ENCODE measurements around the gene CR1.
"Not testable (repeated sequence)": the region's sequence is repeated elsewhere in the genome, so short reads cannot be mapped to it uniquely, and the experiment has no call there.

CR1 gene

GRCh38 chr1:207635569-207636186, 139.7 kb downstream of the CR1 start:
- not testable (repeated sequence) for H4K20me1 ChIP-seq (ENCODE audit: insufficient read depth, low read length); H3K27ac ChIP-seq (ENCODE audit: low read length); H3K4me3 ChIP-seq (ENCODE audit: low read length); H3K9me3 ChIP-seq (ENCODE audit: insufficient read depth, low read length); H2AFZ ChIP-seq (ENCODE audit: low read depth, low read length); H3K27me3 ChIP-seq (ENCODE audit: low read depth, low read length); H3K4me1 ChIP-seq (ENCODE audit: low read length); H3K79me2 ChIP-seq (ENCODE audit: low read length); H3K36me3 ChIP-seq (replicated peaks; ENCODE audit: low read depth, low read length); H3K9ac ChIP-seq (ENCODE audit: low read length)
- peak overlapping the region; percentile 43 for H3K4me2 ChIP-seq (ENCODE audit: low read length)

DNA sequence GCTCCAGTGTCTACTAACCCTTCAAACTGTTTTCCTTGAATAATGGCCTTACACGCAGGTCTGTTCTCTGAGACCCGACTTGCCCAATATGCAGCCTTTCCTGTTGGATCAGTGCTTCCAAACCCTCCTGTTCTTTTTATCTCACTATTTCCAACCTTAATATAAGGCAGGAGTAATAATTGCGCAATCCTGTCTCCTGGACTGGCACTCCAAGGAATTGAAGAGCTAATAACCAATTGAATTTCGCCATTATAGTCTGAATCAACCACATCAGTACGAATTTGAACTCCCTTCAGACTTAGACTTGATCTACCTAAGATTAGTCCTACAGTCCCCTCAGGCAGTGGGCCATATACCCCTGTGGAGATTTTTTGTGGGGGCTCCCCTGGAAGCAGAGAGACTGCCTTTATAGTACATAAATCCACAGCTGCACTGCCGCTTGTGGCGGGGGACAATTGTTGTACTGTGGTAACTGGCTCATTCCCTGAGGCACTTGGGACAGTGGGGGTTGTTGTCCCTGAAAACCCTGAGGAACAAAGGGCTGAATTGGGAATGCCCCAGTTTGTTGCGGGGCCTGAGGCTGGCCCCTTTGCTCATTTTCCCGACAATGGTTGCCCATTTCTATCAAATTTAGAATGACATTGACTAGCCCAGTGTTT, 142.7 kb downstream of the CR1 start:
- not testable (repeated sequence) for H3K4me3 ChIP-seq (ENCODE audit: low read length); H3K27ac ChIP-seq (ENCODE audit: low read length); H2AFZ ChIP-seq (ENCODE audit: low read depth, low read length); H3K79me2 ChIP-seq (ENCODE audit: low read length); H4K20me1 ChIP-seq (ENCODE audit: insufficient read depth, low read length); H3K9ac ChIP-seq (ENCODE audit: low read length); H3K9me3 ChIP-seq (ENCODE audit: insufficient read depth, low read length); H3K4me2 ChIP-seq (ENCODE audit: low read length); H3K4me1 ChIP-seq (ENCODE audit: low read length); H3K36me3 ChIP-seq (replicated peaks; ENCODE audit: low read depth, low read length)
- H3K27me3 ChIP-seq (ENCODE audit: low read depth, low read length): peaks cover 16% of the 10 kb centered on the region

- H3K4me3 ChIP-seq (ENCODE audit: low read length); H3K9me3 ChIP-seq (ENCODE audit: insufficient read depth, low read length); H3K4me1 ChIP-seq (ENCODE audit: low read length); H3K36me3 ChIP-seq (replicated peaks; ENCODE audit: low read depth, low read length); H3K79me2 ChIP-seq (ENCODE audit: low read length); H2AFZ ChIP-seq (ENCODE audit: low read depth, low read length); H3K9ac ChIP-seq (ENCODE audit: low read length); H3K4me2 ChIP-seq (ENCODE audit: low read length); H4K20me1 ChIP-seq (ENCODE audit: insufficient read depth, low read length); H3K27ac ChIP-seq (ENCODE audit: low read length): not testable (repeated sequence)
- peaks cover 20% of the 10 kb centered on the region for H3K27me3 ChIP-seq (ENCODE audit: low read depth, low read length)
Observed at GRCh38 chr1:207639362-207639761, 143.4 kb downstream of the CR1 start.

GRCh38 chr1:207644166-207644851, 148.4 kb downstream of the CR1 start:
- H3K9me3 ChIP-seq (ENCODE audit: insufficient read depth, low read length): no peaks in the 10 kb centered on the region
- no peak overlapping the region for H3K9ac ChIP-seq (ENCODE audit: low read length)
- no peaks in the 10 kb centered on the region for H4K20me1 ChIP-seq (ENCODE audit: insufficient read depth, low read length)
- no peak overlapping the region for H3K27ac ChIP-seq (ENCODE audit: low read length)
- H3K4me3 ChIP-seq (ENCODE audit: low read length): peak overlapping the region; percentile 81
- H3K79me2 ChIP-seq (ENCODE audit: low read length): no peaks in the 10 kb centered on the region
- H3K4me1 ChIP-seq (ENCODE audit: low read length): peaks cover 33% of the 10 kb centered on the region
- peak overlapping the region; percentile 95 for H3K4me2 ChIP-seq (ENCODE audit: low read length)
- no peaks in the 10 kb centered on the region for H3K36me3 ChIP-seq (replicated peaks; ENCODE audit: low read depth, low read length)
- TF ChIP-seq, protein P1, sequence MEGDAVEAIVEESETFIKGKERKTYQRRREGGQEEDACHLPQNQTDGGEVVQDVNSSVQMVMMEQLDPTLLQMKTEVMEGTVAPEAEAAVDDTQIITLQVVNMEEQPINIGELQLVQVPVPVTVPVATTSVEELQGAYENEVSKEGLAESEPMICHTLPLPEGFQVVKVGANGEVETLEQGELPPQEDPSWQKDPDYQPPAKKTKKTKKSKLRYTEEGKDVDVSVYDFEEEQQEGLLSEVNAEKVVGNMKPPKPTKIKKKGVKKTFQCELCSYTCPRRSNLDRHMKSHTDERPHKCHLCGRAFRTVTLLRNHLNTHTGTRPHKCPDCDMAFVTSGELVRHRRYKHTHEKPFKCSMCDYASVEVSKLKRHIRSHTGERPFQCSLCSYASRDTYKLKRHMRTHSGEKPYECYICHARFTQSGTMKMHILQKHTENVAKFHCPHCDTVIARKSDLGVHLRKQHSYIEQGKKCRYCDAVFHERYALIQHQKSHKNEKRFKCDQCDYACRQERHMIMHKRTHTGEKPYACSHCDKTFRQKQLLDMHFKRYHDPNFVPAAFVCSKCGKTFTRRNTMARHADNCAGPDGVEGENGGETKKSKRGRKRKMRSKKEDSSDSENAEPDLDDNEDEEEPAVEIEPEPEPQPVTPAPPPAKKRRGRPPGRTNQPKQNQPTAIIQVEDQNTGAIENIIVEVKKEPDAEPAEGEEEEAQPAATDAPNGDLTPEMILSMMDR (IDR thresholded peaks at IDR 0.05; ENCODE audit: low read depth, low read length): no peak
- no peak for TF ChIP-seq EZH2phosphoT487 (IDR thresholded peaks at IDR 0.05; ENCODE audit: low read depth)
- H3K27me3 ChIP-seq (ENCODE audit: low read depth, low read length): peaks cover 37% of the 10 kb centered on the region
- H2AFZ ChIP-seq (ENCODE audit: low read depth, low read length): peak overlapping the region; percentile 87

GRCh38 chr1:207644852-207645634, 149.1 kb downstream of the CR1 start, which contains the start of gene CR1L:
TSS of gene CR1L (plus strand) at chr1:207645133. CDS start at chr1:207645234, 101 bp downstream.
- Histone ChIP-seq H3K36me3 (replicated peaks; ENCODE audit: low read depth, low read length) (no peaks in the 10 kb centered on the region), H3K27ac (ENCODE audit: low read length) (no peak within 1 kb of the TSS), H3K27me3 (ENCODE audit: low read depth, low read length) (peaks cover 37% of the 10 kb centered on the region), H3K9me3 (ENCODE audit: insufficient read depth, low read length) (no peaks in the 10 kb centered on the region), H3K9ac (ENCODE audit: low read length) (peak within 1 kb of the TSS; percentile 19; the same call in 1 of the 2 replicates), H3K4me2 (ENCODE audit: low read length) (peak within 1 kb of the TSS; percentile 95), H3K79me2 (ENCODE audit: low read length) (no peaks in the 10 kb centered on the region), H3K4me1 (ENCODE audit: low read length) (peaks cover 40% of the 10 kb centered on the region), H2AFZ (ENCODE audit: low read depth, low read length) (peak within 1 kb of the TSS; percentile 87), H4K20me1 (ENCODE audit: insufficient read depth, low read length) (no peaks in the 10 kb centered on the region), H3K4me3 (ENCODE audit: low read length) (peak within 1 kb of the TSS; percentile 81)
- TF ChIP-seq, protein P1 (IDR thresholded peaks at IDR 0.05; ENCODE audit: low read depth, low read length): no peak
- TF ChIP-seq EZH2phosphoT487 (IDR thresholded peaks at IDR 0.05; ENCODE audit: low read depth): no peak

Data from OCI-LY3 (cell line).